ENCODE measurements around the gene ZNF638.

DNA sequence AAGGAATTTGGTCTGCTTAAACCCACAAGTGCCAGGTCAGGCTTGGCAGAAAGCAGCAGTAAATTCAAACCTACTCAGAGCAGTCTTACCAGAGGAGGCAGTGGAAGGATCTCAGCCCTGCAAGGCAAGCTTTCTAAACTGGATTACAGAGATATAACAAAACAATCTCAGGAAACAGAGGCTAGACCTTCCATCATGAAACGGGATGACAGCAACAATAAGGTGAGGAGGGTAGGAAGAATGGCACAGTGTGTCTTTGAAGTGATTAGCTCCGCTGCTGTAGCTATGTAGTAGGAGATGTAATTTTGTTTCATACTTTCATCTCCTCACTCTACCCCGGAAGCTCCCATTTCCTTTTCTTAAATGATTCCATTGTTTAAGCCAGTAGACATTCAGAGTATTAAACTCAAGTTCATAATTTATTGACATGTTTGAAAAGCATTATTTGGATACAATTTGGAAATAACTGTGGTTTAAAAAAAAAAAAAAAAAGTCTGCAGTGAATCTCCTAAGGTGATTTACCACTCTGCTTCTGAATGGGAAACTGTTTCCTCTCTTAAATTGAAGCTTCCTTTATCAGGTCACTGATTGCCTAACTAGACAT lies 92.3 kb downstream of the ZNF638 start:
- TF ChIP-seq, protein P1, sequence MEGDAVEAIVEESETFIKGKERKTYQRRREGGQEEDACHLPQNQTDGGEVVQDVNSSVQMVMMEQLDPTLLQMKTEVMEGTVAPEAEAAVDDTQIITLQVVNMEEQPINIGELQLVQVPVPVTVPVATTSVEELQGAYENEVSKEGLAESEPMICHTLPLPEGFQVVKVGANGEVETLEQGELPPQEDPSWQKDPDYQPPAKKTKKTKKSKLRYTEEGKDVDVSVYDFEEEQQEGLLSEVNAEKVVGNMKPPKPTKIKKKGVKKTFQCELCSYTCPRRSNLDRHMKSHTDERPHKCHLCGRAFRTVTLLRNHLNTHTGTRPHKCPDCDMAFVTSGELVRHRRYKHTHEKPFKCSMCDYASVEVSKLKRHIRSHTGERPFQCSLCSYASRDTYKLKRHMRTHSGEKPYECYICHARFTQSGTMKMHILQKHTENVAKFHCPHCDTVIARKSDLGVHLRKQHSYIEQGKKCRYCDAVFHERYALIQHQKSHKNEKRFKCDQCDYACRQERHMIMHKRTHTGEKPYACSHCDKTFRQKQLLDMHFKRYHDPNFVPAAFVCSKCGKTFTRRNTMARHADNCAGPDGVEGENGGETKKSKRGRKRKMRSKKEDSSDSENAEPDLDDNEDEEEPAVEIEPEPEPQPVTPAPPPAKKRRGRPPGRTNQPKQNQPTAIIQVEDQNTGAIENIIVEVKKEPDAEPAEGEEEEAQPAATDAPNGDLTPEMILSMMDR (conservative IDR thresholded peaks at IDR 0.05; ENCODE audit: low read depth, low read length) = no peak
- TF ChIP-seq POLR2A (IDR thresholded peaks at IDR 0.05; ENCODE audit: low read depth, low read length) (no peak), CEBPB (IDR thresholded peaks at IDR 0.05; ENCODE audit: low read depth, low read length) (no peak), MAZ (IDR thresholded peaks at IDR 0.05; ENCODE audit: borderline replicate concordance, low read depth, low read length) (no peak), FOS (IDR thresholded peaks at IDR 0.05; ENCODE audit: low read depth, low read length) (no peak), NFE2L2 (IDR thresholded peaks at IDR 0.05; ENCODE audit: low read depth, low read length) (no peak), CHD1 (IDR thresholded peaks at IDR 0.05; ENCODE audit: low read depth, low read length) (no peak), BHLHE40 (IDR thresholded peaks at IDR 0.05; ENCODE audit: low read depth, low read length) (no peak)
- TF ChIP-seq, protein P2, sequence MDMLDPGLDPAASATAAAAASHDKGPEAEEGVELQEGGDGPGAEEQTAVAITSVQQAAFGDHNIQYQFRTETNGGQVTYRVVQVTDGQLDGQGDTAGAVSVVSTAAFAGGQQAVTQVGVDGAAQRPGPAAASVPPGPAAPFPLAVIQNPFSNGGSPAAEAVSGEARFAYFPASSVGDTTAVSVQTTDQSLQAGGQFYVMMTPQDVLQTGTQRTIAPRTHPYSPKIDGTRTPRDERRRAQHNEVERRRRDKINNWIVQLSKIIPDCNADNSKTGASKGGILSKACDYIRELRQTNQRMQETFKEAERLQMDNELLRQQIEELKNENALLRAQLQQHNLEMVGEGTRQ (IDR thresholded peaks at IDR 0.05; ENCODE audit: low read depth, low read length) = no peak

Data from IMR-90 (cell line).